SK-N-SH (cell line): ENCODE measurements around the gene BBX.

Experiments
- CTCF ChIP-seq: fragments of 200-600 bp; sonication (generic); IDR thresholded peaks from 2 replicates; pipeline ENCODE4 v1.6.1; 2017; ENCODE audit warnings: antibody characterized with exemption, mild to moderate bottlenecking, moderate library complexity
- MXI1 ChIP-seq: IDR thresholded peaks from 2 replicates; pipeline ENCODE4 v1.6.1; 2012; ENCODE audit warnings: mild to moderate bottlenecking, low read depth, low read length, improper control_type of control experiment
- NFIC ChIP-seq: IDR thresholded peaks from 2 replicates; pipeline ENCODE4 v1.4.0; 2012; ENCODE audit warnings: borderline replicate concordance
- NRF1 ChIP-seq: IDR thresholded peaks from 2 replicates; pipeline ENCODE4 v1.6.1; 2012; ENCODE audit warnings: low read depth, mild to moderate bottlenecking, low read length
- POLR2AphosphoS5 ChIP-seq: IDR thresholded peaks from 2 replicates; pipeline ENCODE4 v1.6.1; 2012; ENCODE audit warnings: low read depth, low read length
- TAF1 ChIP-seq: IDR thresholded peaks from 2 replicates; pipeline ENCODE4 v1.6.1; 2012; ENCODE audit warnings: low read depth, mild to moderate bottlenecking, low read length, moderate library complexity, borderline replicate concordance

DNA sequence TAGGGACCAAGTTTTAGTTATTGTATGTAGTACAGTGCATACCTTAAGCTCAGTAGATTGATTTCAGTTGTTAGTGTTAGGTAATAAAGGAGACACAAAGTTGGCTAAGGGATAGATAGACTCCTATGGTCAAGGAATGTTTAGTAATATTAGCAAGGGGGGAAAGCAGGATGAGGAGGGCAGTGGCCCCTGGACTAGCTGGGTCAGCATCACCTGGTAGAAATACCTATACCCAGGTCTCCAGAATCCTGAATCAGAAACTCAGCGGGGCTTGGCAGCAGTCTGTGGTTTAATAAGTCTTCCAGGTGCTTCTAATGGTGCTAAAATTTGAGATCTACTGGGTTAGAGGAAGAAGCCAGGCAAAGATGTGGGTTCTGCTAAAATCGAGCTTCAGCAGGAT lies 35.0 kb downstream of the BBX start:
- TF ChIP-seq MXI1 (no peak), CTCF (no peak), POLR2AphosphoS5 (no peak), TAF1 (no peak), NFIC (no peak), NRF1 (no peak)
